ENCODE measurements around the gene GPRASP3.
"Not testable (repeated sequence)": the region's sequence is repeated elsewhere in the genome, so short reads cannot be mapped to it uniquely, and the experiment has no call there.

The GPRASP3 gene

GRCh38 chrX:102720237-102721168 is at the start of gene GPRASP3:
Gene GPRASP3, plus strand, starts transcription at chrX:102720743. Its CDS starts 28,253 bp downstream, at chrX:102748996.
- peak within 1 kb of the TSS; percentile 55 for H3K4me3 ChIP-seq (ENCODE audit: low read depth, low read length)
- TF ChIP-seq CTCF (IDR thresholded peaks at IDR 0.05; ENCODE audit: low read depth, low read length, missing control alignments): no peak
- in situ Hi-C loops (cut with HindIII; ENCODE audit: low sequenced_read_pairs): no loop called here
- DNase-seq (ENCODE audit: low read depth): no peak

- in situ Hi-C loops (cut with HindIII; ENCODE audit: low sequenced_read_pairs): no loop called here
- no peak overlapping the region for H3K4me3 ChIP-seq (ENCODE audit: low read depth, low read length)
- TF ChIP-seq CTCF (IDR thresholded peaks at IDR 0.05; ENCODE audit: low read depth, low read length, missing control alignments): no peak
- no peak for DNase-seq (ENCODE audit: low read depth)
These were observed 47.7 kb upstream of the GPRASP3 start for GRCh38 chrX:102672856-102673255.

- in situ Hi-C loops (cut with HindIII; ENCODE audit: low sequenced_read_pairs); H3K4me3 ChIP-seq (ENCODE audit: low read depth, low read length); DNase-seq (ENCODE audit: low read depth): not testable (repeated sequence)
These were observed 43.1 kb upstream of the GPRASP3 start for GRCh38 chrX:102677479-102677878.

- in situ Hi-C loops (cut with HindIII; ENCODE audit: low sequenced_read_pairs): no loop called here
- no peak overlapping the region for H3K4me3 ChIP-seq (ENCODE audit: low read depth, low read length)
- TF ChIP-seq CTCF (IDR thresholded peaks at IDR 0.05; ENCODE audit: low read depth, low read length, missing control alignments): no peak
- DNase-seq (ENCODE audit: low read depth): no peak
These were observed 35.6 kb upstream of the GPRASP3 start for GRCh38 chrX:102684772-102685520.

- TF ChIP-seq CTCF (IDR thresholded peaks at IDR 0.05; ENCODE audit: low read depth, low read length, missing control alignments): no peak
- in situ Hi-C loops (cut with HindIII; ENCODE audit: low sequenced_read_pairs): no loop called here
- DNase-seq (ENCODE audit: low read depth): no peak
- H3K4me3 ChIP-seq (ENCODE audit: low read depth, low read length): no peak overlapping the region
These were observed 25.8 kb upstream of the GPRASP3 start for GRCh38 chrX:102694749-102695148.

GRCh38 chrX:102696306-102696705 is 24.2 kb upstream of the GPRASP3 start:
- H3K4me3 ChIP-seq (ENCODE audit: low read depth, low read length): no peak overlapping the region
- in situ Hi-C loops (cut with HindIII; ENCODE audit: low sequenced_read_pairs): no loop called here
- no peak for TF ChIP-seq CTCF (IDR thresholded peaks at IDR 0.05; ENCODE audit: low read depth, low read length, missing control alignments)
- DNase-seq (ENCODE audit: low read depth): no peak

- DNase-seq (ENCODE audit: low read depth): no peak
- no peak overlapping the region for H3K4me3 ChIP-seq (ENCODE audit: low read depth, low read length)
- TF ChIP-seq CTCF (IDR thresholded peaks at IDR 0.05; ENCODE audit: low read depth, low read length, missing control alignments): no peak
- in situ Hi-C loops (cut with HindIII; ENCODE audit: low sequenced_read_pairs): no loop called here
These were observed 23.0 kb upstream of the GPRASP3 start for GRCh38 chrX:102697494-102697893.

All from astrocyte of the cerebellum (primary cell).